Esophagus squamous epithelium (tissue), 4 donors: Measurements from ENCODE around the gene ZNF613.

ENCODE experiments used
- CTCF ChIP-seq, 6 experiments: fragments of 450-650 bp in 4 of 6; fragments of 200-600 bp in 2 of 6; sonication (generic) in 2 of 6; IDR thresholded peaks; one replicate each; pipeline ENCODE4 v1.5.1; 2016 to 2019; ENCODE audit warnings: antibody characterized with exemption in 6 of 6, mild to moderate bottlenecking in 4 of 6, moderate library complexity in 4 of 6
- POLR2A ChIP-seq, 4 donors: fragments of 450-650 bp; IDR thresholded peaks; one replicate each; pipeline ENCODE4 v1.6.1; 2017; ENCODE audit warnings: antibody characterized with exemption in 4 of 4, mild to moderate bottlenecking in 4 of 4, moderate library complexity in 3 of 4

- TF ChIP-seq CTCF (IDR thresholded peaks at IDR 0.05) = no peak
- TF ChIP-seq POLR2A (IDR thresholded peaks at IDR 0.05) = no peak
These were observed 19.3 kb downstream of the ZNF613 start for GRCh38 chr19:51946602-51947001.
